GM18868 (cell line): Measurements from ENCODE around the gene SRRM1.
"Not testable (repeated sequence)": the region's sequence is repeated elsewhere in the genome, so short reads cannot be mapped to it uniquely, and the experiment has no call there.

ENCODE experiments used
- ATAC-seq: cut with Tn5 transposase; IDR thresholded peaks from one replicate; pipeline ENCODE4 v1.9.1; 2021; ENCODE audit warnings: mild to moderate bottlenecking, moderate library complexity; ENCODE audit not compliant: unreplicated experiment

Gene SRRM1

DNA sequence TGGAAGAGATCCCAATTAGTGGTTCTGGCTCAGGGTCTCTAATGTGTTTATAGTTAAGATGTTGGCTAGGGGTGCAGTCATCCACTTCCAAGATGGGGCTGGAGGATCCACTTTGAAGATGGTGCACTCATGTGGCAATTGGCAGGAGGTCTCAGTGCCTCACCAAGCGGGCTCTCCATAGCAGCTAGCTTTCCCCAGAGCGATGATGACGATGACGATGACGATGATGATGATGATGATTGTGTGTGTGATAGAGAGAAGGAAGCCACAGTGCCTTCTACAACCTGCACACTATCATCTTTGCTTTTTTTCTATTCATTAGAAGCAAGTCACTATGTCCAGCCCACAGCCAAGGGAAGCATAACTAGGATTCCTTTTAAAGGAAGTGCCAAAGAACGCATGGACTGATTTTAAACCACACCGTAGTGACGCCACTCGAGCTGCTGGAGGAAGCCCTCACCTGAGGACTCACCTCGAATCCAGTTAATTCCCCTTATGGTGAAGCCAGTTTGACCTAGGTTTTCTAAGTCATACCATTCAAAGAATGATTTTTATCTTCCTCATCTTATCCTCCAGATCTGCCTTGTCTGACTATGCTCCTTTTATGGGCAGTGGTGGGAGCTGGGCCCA is 49.4 kb downstream of the SRRM1 start:
- no peak for ATAC-seq

GRCh38 chr1:24693827-24694379 is 50.8 kb downstream of the SRRM1 start:
- ATAC-seq = no peak

DNA sequence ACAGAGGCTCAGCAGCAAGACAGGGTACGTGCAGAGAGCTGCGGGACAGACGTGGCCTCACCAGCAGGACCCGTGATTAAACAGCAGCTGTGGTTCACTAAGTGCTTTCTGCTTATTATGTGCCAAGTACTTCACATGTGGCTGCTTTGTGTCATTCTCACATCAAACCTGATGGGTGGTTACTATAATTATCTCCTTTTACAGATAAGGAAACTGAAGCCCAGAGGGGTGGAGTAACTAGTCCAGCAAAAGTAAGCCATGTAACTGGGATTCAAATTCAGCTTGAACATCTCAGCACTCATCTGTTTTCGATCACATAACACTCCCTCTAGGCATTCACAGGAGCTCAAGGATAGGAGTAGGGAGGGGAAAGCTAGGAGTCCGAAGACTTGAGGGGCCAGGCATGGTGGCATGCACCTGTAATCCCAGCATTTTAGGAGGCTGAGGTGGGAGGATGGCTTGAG is 51.3 kb downstream of the SRRM1 start:
- peak; percentile 53 for ATAC-seq

DNA sequence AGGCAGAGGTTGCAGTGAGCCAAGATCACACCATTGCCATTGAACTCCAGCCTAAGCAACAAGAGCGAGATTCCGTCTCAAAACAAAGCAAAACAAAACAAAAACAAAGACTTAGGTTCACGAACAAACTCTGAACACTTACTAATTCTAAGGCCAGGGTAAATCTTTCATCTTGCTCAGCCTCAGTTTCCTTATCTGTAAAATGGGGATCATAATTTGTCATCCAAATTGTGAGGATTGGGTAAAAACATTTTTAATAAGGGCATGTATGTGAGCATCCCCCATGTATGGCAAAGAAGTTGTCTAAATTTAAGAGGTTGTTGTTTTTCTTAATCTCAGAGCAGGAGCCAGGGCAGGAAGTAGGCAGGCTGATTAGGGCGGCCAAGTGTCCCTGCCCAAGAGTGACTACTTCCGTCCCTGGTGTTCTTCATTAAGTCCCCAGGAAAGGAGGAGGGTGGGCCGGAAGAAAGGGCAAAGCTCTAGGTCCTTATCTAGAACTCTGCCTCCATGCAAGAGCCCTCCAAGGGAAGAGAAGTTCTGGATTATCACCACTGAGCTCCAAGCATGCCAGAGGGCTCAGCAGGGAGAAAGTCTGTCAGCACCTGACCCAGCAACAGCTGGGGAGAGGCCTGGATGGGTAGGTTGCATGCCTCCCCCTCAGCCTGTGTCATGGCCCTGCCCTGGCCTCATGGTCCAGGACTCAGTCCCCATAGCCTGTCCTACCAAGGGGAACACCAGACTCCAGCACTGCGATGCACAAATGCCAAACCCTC is 52.3 kb downstream of the SRRM1 start:
- ATAC-seq = no peak

DNA sequence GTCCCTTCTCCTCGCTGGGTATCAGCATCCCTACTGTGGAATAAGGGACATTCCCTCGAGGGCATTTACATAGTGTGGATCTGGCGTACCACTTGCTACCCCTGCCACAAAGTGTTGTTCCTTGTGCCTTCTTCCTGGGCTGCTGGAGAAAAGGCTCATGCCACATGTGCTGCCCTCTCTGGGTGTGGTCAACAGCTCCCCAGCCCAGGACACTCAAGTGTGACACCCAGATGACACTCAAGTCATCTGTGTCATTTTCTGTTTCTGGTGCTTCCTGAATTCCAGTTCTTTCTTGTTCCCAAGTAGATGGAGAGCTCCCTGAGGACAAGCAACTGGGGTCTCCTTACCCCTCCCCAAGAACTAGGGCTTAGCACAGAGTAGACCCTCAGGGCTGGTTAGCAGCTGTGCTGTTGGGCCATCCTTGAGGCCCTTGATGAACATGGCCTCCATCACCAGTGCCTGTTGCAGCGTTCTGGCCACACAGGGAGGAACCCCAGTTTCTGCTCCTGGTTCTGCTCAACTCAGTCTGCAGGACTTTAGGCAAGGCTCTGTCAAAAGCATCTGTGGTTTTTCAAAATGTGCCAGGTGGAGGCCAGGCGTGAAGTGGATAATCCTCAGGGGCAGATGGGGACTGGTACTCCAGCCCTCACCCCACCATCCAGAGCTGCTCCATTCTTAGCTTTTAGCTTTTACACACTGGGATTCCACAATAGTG is 53.1 kb downstream of the SRRM1 start:
- no peak for ATAC-seq

GRCh38 chr1:24696756-24697330 is 53.7 kb downstream of the SRRM1 start:
- ATAC-seq = no peak

DNA sequence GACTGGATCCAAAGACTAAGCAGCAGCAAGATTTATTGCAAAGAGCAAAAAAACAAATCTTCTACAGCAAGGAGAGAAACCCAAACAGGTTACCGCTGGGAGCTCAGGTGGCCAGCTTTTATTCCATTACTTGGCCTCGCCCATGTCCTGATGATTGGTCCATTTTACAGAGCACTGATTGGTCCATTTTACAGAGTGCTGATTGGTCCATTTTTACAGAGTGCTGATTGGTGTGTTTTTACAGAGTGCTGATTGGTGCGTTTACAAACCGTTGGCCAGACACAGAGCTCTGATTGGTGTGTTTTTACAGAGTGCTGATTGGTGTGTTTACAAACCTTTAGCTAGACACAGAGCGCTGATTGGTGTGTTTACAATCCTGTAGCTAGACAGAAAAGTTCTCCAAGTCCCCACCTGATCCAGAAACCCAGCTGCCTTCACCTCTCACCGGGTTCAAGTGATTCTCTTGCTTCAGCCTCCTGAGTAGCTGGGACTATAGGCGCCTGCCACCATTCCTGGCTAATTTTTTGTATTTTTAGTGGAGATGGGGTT is 54.4 kb downstream of the SRRM1 start:
- not testable (repeated sequence) for ATAC-seq

DNA sequence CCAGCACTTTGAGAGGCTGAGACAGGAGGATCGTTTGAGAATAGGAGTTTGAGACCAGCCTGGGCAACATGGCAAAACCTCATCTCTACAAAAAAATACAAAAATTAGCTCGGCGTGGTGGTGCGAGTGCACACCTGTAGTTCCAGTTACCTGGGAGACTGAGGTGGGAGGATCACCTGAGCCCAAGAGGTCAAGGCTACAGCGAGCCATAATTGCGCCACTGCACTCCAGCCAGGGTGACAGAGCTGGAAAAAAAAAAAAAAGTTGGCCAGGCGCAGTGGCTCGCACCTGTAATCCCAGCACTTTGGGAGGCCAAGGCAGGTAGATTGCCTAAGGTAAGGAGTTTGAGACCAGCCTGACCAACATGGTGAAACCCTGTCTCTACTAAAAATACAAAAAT is 55.2 kb downstream of the SRRM1 start:
- not testable (repeated sequence) for ATAC-seq

DNA sequence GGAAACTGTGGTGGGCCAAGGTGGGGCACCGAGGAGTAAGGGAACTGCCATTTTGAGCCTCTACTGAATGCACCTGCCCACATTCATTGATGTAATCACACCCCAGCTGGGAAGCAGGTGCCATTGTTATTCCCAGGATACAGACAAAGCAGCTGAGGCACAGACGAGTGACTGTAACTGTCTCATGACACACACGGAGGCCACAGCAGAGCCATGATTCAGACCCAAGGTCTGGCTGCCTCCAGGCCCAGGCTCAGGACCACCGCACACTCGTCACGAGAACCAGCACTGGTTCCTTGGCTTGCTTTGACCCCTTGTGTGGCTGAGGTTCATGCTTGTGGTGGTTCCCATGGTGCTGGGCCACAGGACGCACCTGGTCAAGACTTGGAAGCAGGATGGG is 56.5 kb downstream of the SRRM1 start:
- no peak for ATAC-seq

GRCh38 chr1:24702511-24703293 is 59.6 kb downstream of the SRRM1 start:
- ATAC-seq = no peak

- no peak for ATAC-seq
Observed at GRCh38 chr1:24704411-24705259, 61.5 kb downstream of the SRRM1 start.

DNA sequence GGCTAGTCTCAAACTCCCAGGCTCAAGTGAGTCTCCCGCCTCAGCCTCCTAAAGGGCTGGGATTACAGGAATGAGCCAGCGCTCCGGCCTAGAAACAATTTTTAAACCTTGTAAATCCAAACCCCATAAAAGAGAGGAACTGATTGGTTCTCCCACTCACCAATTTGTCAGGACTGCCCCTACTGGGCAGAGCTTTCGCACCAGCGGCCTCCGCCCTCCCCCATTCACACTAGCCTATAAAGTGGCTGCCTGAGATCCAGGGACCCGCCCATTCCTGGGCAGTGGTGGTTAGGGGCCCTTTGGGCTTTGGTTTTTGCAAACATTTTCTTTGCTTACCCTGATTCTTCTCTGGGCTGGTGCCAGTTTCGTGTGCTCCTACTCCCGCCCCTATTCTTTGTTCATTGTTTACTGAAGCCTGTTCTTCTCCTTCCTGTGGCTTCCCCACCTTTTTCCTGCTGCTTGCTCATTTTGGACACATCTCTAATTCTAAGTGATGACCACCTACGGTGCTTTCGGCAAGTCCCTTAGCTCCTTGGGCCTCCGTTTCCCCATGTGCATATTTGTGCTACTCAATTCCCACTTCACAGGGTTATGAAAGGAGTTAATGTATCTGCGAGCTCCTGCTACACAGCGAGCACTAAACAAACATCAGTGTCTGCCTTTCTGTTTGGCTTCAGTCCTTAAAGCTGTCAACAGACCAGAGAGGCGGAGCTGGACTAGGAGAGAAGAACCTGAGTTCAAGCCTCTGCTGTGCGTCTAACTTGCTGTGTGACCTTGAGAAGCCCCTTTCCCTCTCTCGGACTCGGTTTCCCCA is 62.4 kb downstream of the SRRM1 start:
- ATAC-seq = peak; percentile 80

DNA sequence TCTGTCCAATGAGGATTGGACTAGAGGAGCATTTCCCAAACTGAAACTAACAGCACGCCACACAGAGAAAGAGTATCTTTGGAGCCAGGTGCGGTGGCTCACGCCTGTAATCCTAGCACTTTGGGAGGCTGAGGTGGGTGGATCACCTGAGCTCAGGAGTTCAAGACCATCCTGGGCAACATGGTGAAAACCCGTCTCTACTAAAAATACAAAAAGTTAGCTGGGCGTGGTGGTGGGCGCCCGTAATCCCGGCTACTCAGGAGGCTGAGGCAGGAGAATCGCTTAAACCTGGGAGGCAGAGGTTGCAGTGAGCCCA is 62.9 kb downstream of the SRRM1 start:
- ATAC-seq = not testable (repeated sequence)

- ATAC-seq = no peak
Observed at GRCh38 chr1:24707687-24708086, 64.6 kb downstream of the SRRM1 start.

GRCh38 chr1:24708938-24709337 is 65.8 kb downstream of the SRRM1 start:
- ATAC-seq = no peak

- no peak for ATAC-seq
Observed at GRCh38 chr1:24709791-24710441, 66.8 kb downstream of the SRRM1 start.

DNA sequence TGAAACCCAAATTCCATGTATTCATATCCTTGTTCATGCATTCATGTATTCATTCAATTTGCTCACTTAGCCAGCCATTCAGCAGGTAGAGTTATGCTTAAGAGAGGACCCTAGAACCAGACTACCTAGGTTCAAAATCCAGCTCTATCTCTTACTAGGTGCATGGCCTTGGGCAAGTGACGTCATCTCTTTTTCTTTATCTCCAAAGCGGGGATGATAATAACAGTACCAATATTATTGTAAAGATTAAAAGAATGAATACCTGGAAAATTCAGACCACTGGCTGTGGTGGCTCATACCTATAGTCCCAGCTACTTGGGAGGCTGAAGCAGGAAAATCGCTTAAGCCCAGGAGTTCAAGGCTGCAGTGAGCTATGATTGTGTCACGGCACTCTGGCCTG is 68.2 kb downstream of the SRRM1 start:
- ATAC-seq = no peak

- no peak for ATAC-seq
Observed at GRCh38 chr1:24713176-24713575, 70.1 kb downstream of the SRRM1 start.
